Measurements from ENCODE around the gene KPNA6.
"Not testable (repeated sequence)": the region's sequence is repeated elsewhere in the genome, so short reads cannot be mapped to it uniquely, and the experiment has no call there.

KPNA6 gene

DNA sequence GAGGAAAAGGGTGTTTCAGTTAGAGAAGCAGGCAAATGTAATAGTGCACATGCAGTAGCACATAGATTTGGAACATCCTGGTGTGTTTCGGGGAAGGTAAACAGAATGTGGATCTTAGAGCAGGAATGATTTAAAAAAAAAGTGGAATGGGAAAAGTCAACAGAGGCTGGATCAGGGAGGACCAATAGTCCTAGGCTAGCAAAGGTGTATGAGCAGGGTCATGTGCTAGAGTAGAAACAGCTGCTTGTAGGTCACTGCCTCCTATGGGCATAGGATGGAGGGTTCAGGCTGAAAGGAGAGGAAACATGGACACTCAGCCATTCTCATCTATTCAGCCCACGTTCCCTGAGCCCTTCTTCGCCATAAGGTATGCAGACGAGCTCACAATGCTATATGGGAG is 3.7 kb upstream of the KPNA6 start:
- Histone ChIP-seq H3K4me3 (ENCODE audit: low read depth, low read length) (no peak overlapping the region), H3K36me3 (ENCODE audit: control insufficient read depth, insufficient read depth, low read length) (peaks cover 5% of the 10 kb centered on the region), H3K27me3 (ENCODE audit: control insufficient read depth, insufficient read depth, low read length) (no peaks in the 10 kb centered on the region), H3K9me3 (ENCODE audit: control insufficient read depth, insufficient read depth, low read length) (no peaks in the 10 kb centered on the region), H3K9ac (ENCODE audit: low read depth, low read length) (no peak overlapping the region), H3K4me1 (ENCODE audit: control insufficient read depth, insufficient read depth, low read length) (no peaks in the 10 kb centered on the region)

DNA sequence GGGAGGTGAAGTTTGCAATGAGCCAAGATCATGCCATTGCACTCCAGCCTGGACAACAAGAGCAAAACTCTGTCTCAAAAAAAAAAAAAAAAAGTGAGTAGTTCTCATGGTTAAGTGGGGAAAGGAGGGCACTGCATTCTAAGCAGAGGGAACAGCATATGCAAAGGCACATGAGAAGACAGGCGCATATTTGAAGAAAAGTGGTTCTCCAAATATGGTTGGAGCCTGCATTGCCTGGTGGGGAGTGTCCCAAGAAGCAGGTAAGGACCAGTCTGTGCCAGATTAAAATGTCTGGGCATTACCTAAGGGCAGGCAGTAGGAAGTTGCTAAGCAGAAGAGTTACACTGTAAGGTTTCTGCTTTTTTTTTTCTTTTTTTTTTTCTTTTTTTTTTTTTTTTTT is 2.5 kb upstream of the KPNA6 start:
- Histone ChIP-seq H3K27me3 (ENCODE audit: control insufficient read depth, insufficient read depth, low read length) (no peaks in the 10 kb centered on the region), H3K4me1 (ENCODE audit: control insufficient read depth, insufficient read depth, low read length) (no peaks in the 10 kb centered on the region), H3K9ac (ENCODE audit: low read depth, low read length) (no peak overlapping the region), H3K4me3 (ENCODE audit: low read depth, low read length) (no peak overlapping the region), H3K9me3 (ENCODE audit: control insufficient read depth, insufficient read depth, low read length) (no peaks in the 10 kb centered on the region), H3K36me3 (ENCODE audit: control insufficient read depth, insufficient read depth, low read length) (peaks cover 5% of the 10 kb centered on the region)

GRCh38 chr1:32106663-32107275 is 1.1 kb upstream of the KPNA6 start:
- peaks cover 2% of the 10 kb centered on the region for H3K4me1 ChIP-seq (ENCODE audit: control insufficient read depth, insufficient read depth, low read length)
- no peak overlapping the region for H3K9ac ChIP-seq (ENCODE audit: low read depth, low read length)
- no peaks in the 10 kb centered on the region for H3K27me3 ChIP-seq (ENCODE audit: control insufficient read depth, insufficient read depth, low read length)
- no peak overlapping the region for H3K4me3 ChIP-seq (ENCODE audit: low read depth, low read length)
- no peaks in the 10 kb centered on the region for H3K36me3 ChIP-seq (ENCODE audit: control insufficient read depth, insufficient read depth, low read length)
- no peaks in the 10 kb centered on the region for H3K9me3 ChIP-seq (ENCODE audit: control insufficient read depth, insufficient read depth, low read length)

- Histone ChIP-seq H3K4me3 (ENCODE audit: low read depth, low read length) (no peak overlapping the region), H3K9ac (ENCODE audit: low read depth, low read length) (no peak overlapping the region), H3K4me1 (ENCODE audit: control insufficient read depth, insufficient read depth, low read length) (peaks cover 2% of the 10 kb centered on the region), H3K9me3 (ENCODE audit: control insufficient read depth, insufficient read depth, low read length) (no peaks in the 10 kb centered on the region), H3K27me3 (ENCODE audit: control insufficient read depth, insufficient read depth, low read length) (no peaks in the 10 kb centered on the region), H3K36me3 (ENCODE audit: control insufficient read depth, insufficient read depth, low read length) (no peaks in the 10 kb centered on the region)
These were observed 3.3 kb downstream of the KPNA6 start for GRCh38 chr1:32111040-32111623.

GRCh38 chr1:32111789-32112188 is 3.9 kb downstream of the KPNA6 start:
- H3K9ac ChIP-seq (ENCODE audit: low read depth, low read length): no peak overlapping the region
- peaks cover 2% of the 10 kb centered on the region for H3K4me1 ChIP-seq (ENCODE audit: control insufficient read depth, insufficient read depth, low read length)
- H3K27me3 ChIP-seq (ENCODE audit: control insufficient read depth, insufficient read depth, low read length): no peaks in the 10 kb centered on the region
- H3K9me3 ChIP-seq (ENCODE audit: control insufficient read depth, insufficient read depth, low read length): no peaks in the 10 kb centered on the region
- H3K4me3 ChIP-seq (ENCODE audit: low read depth, low read length): no peak overlapping the region
- H3K36me3 ChIP-seq (ENCODE audit: control insufficient read depth, insufficient read depth, low read length): no peaks in the 10 kb centered on the region

GRCh38 chr1:32112806-32113375 is 5.0 kb downstream of the KPNA6 start:
- Histone ChIP-seq H3K9me3 (ENCODE audit: control insufficient read depth, insufficient read depth, low read length) (no peaks in the 10 kb centered on the region), H3K36me3 (ENCODE audit: control insufficient read depth, insufficient read depth, low read length) (no peaks in the 10 kb centered on the region), H3K4me1 (ENCODE audit: control insufficient read depth, insufficient read depth, low read length) (peaks cover 2% of the 10 kb centered on the region), H3K27me3 (ENCODE audit: control insufficient read depth, insufficient read depth, low read length) (no peaks in the 10 kb centered on the region), H3K4me3 (ENCODE audit: low read depth, low read length) (no peak overlapping the region), H3K9ac (ENCODE audit: low read depth, low read length) (no peak overlapping the region)

DNA sequence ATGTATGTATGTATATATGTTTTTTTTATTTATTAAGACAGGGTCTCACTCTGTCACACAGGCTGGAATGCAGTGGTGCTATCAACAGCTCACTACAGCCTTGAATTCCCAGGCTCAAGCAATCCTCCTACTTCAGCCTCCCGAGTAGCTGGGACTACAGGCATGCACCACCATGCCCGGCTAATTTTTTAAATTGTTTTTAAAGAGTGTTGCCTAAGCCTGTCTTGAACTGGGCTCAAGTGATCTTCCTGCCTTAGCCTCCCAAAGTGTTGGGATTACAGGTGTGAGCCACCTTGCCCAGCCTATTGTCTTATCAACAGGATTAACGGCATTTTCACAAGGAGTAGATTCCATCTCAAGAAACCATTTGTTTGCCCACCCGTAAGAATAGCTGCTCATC is 5.6 kb downstream of the KPNA6 start:
- not testable (repeated sequence) for H3K36me3 ChIP-seq (ENCODE audit: control insufficient read depth, insufficient read depth, low read length); H3K4me1 ChIP-seq (ENCODE audit: control insufficient read depth, insufficient read depth, low read length); H3K4me3 ChIP-seq (ENCODE audit: low read depth, low read length); H3K9me3 ChIP-seq (ENCODE audit: control insufficient read depth, insufficient read depth, low read length); H3K27me3 ChIP-seq (ENCODE audit: control insufficient read depth, insufficient read depth, low read length); H3K9ac ChIP-seq (ENCODE audit: low read depth, low read length)

DNA sequence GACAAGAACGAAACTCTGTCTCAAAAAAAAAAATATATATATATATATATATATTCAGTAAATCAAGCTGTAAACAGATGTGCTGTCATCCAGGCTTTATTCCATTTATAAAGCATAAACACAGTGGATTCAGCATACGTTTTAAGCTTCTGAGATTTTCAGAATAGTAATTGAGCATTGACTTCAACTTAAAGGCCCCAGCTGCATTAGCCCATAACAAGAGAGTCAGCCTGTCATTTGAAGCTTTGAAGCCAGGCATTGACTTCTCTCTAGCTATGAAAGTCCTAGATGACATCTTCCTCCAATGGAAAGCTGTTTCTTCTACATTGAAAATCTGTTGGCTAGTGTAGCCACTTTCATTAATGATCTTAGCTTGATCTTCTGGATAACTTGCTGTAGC is 6.6 kb downstream of the KPNA6 start:
- no peaks in the 10 kb centered on the region for H3K36me3 ChIP-seq (ENCODE audit: control insufficient read depth, insufficient read depth, low read length)
- no peaks in the 10 kb centered on the region for H3K9me3 ChIP-seq (ENCODE audit: control insufficient read depth, insufficient read depth, low read length)
- no peak overlapping the region for H3K4me3 ChIP-seq (ENCODE audit: low read depth, low read length)
- no peaks in the 10 kb centered on the region for H3K27me3 ChIP-seq (ENCODE audit: control insufficient read depth, insufficient read depth, low read length)
- H3K4me1 ChIP-seq (ENCODE audit: control insufficient read depth, insufficient read depth, low read length): peaks cover 2% of the 10 kb centered on the region
- H3K9ac ChIP-seq (ENCODE audit: low read depth, low read length): no peak overlapping the region

- no peaks in the 10 kb centered on the region for H3K27me3 ChIP-seq (ENCODE audit: control insufficient read depth, insufficient read depth, low read length)
These were observed 7.6 kb downstream of the KPNA6 start for GRCh38 chr1:32115496-32115895.

DNA sequence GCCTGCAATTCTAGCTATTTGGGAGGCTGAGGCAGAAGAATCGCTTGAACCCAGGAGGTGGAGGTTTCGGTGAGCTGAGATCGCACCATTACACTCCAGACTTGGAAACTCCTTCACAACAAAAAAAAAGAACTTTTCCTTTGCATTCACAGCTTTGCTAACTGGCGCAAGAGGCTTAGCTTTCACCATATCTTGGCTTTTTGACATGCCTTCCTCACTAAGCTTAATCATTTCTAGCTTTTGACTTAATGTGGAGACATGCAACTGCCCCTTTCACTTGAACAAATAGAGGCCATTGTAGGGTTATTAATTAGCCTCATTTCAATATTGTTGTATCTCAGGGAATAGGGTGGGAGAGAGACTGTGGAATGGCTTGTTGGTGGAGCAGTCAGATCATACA is 8.7 kb downstream of the KPNA6 start:
- no peaks in the 10 kb centered on the region for H3K9me3 ChIP-seq (ENCODE audit: control insufficient read depth, insufficient read depth, low read length)
- no peak overlapping the region for H3K4me3 ChIP-seq (ENCODE audit: low read depth, low read length)
- H3K36me3 ChIP-seq (ENCODE audit: control insufficient read depth, insufficient read depth, low read length): no peaks in the 10 kb centered on the region
- no peaks in the 10 kb centered on the region for H3K27me3 ChIP-seq (ENCODE audit: control insufficient read depth, insufficient read depth, low read length)
- no peaks in the 10 kb centered on the region for H3K4me1 ChIP-seq (ENCODE audit: control insufficient read depth, insufficient read depth, low read length)
- no peak overlapping the region for H3K9ac ChIP-seq (ENCODE audit: low read depth, low read length)

More at GRCh38 chr1:32115496-32115895, 7.6 kb downstream of the KPNA6 start:
- H3K9ac ChIP-seq (ENCODE audit: low read depth, low read length): no peak overlapping the region
- no peak overlapping the region for H3K4me3 ChIP-seq (ENCODE audit: low read depth, low read length)
- no peaks in the 10 kb centered on the region for H3K36me3 ChIP-seq (ENCODE audit: control insufficient read depth, insufficient read depth, low read length)
- H3K4me1 ChIP-seq (ENCODE audit: control insufficient read depth, insufficient read depth, low read length): peaks cover 2% of the 10 kb centered on the region
- H3K9me3 ChIP-seq (ENCODE audit: control insufficient read depth, insufficient read depth, low read length): no peaks in the 10 kb centered on the region

DNA sequence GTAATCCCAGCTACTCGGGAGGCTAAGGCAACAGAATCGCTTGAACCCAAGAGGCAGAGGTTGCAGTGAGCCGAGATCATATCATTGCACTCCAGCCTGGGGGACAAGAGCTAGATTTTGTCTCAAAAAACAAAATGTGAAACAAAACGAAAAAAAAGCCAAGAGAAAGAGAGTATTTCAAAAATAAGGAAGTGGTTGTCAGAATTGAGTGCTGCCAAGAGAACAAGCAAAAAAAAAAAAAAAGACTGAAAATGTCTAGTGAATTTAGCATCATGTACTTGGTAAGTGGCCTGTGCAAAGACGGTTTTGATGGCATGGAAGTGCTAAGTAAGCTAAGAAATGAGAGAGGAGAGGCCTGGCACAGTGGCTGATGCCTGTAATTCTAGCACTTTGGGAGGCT is 14.3 kb downstream of the KPNA6 start:
- H3K9me3 ChIP-seq (ENCODE audit: control insufficient read depth, insufficient read depth, low read length): no peaks in the 10 kb centered on the region
- H3K4me3 ChIP-seq (ENCODE audit: low read depth, low read length): no peak overlapping the region
- H3K36me3 ChIP-seq (ENCODE audit: control insufficient read depth, insufficient read depth, low read length): no peaks in the 10 kb centered on the region
- no peak overlapping the region for H3K9ac ChIP-seq (ENCODE audit: low read depth, low read length)
- H3K27me3 ChIP-seq (ENCODE audit: control insufficient read depth, insufficient read depth, low read length): no peaks in the 10 kb centered on the region
- H3K4me1 ChIP-seq (ENCODE audit: control insufficient read depth, insufficient read depth, low read length): peaks cover 3% of the 10 kb centered on the region

- H3K27me3 ChIP-seq (ENCODE audit: control insufficient read depth, insufficient read depth, low read length); H3K4me3 ChIP-seq (ENCODE audit: low read depth, low read length); H3K36me3 ChIP-seq (ENCODE audit: control insufficient read depth, insufficient read depth, low read length); H3K4me1 ChIP-seq (ENCODE audit: control insufficient read depth, insufficient read depth, low read length); H3K9me3 ChIP-seq (ENCODE audit: control insufficient read depth, insufficient read depth, low read length); H3K9ac ChIP-seq (ENCODE audit: low read depth, low read length): not testable (repeated sequence)
These were observed 15.5 kb downstream of the KPNA6 start for GRCh38 chr1:32123361-32123760.
